GM12892 (cell line): Measurements from ENCODE around the gene WDR43.

Source experiments
- POLR2A ChIP-seq: IDR thresholded peaks from 2 replicates; pipeline ENCODE4 v1.6.1; 2011; ENCODE audit warnings: low read depth, low read length, control low read depth
- POLR2AphosphoS5 ChIP-seq: IDR thresholded peaks from 2 replicates; pipeline ENCODE4 v1.6.1; 2011; ENCODE audit warnings: low read depth, low read length, control low read depth
- TAF1 ChIP-seq: IDR thresholded peaks from 2 replicates; pipeline ENCODE4 v1.6.1; 2011; ENCODE audit warnings: low read depth, mild to moderate bottlenecking, control low read depth, low read length, borderline replicate concordance

DNA sequence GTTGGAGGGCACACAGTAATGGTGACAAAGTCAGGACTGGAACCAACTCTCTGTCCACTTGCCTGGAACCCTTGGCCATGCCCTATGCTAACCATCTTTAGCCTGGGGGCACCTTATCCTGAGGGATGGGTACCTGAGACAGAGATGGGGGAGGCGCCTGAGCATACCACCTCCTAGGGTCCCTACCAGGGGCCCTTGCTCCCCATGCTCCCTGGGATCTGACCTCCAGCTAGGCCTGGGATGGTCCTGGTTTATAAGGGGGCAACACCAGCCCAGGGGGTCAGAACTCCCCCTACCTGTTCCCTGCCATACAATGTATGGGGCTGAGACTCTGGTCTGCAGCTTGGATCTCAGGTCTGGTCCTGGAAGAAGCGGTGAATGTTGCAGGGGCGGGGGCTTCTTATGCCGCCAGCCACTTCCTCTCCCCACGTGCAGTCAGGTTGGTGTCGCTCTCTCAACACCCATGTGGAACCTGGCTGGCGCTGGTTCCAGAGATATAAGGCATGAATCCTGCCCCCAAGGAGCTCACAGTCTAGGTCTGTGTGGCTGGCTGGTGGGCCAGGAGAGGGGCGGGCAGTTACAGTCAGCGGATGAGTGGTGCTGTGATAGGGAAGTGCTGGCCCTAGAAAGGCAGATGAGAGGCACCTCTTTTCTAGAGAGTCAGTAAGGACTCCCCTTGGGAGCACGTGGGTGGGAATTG, 82.9 kb downstream of the WDR43 start:
- TF ChIP-seq POLR2A, result no peak
- TF ChIP-seq POLR2AphosphoS5, result no peak
- TF ChIP-seq TAF1, result no peak
